Measurements from ENCODE around the gene MAGOH.

DNA sequence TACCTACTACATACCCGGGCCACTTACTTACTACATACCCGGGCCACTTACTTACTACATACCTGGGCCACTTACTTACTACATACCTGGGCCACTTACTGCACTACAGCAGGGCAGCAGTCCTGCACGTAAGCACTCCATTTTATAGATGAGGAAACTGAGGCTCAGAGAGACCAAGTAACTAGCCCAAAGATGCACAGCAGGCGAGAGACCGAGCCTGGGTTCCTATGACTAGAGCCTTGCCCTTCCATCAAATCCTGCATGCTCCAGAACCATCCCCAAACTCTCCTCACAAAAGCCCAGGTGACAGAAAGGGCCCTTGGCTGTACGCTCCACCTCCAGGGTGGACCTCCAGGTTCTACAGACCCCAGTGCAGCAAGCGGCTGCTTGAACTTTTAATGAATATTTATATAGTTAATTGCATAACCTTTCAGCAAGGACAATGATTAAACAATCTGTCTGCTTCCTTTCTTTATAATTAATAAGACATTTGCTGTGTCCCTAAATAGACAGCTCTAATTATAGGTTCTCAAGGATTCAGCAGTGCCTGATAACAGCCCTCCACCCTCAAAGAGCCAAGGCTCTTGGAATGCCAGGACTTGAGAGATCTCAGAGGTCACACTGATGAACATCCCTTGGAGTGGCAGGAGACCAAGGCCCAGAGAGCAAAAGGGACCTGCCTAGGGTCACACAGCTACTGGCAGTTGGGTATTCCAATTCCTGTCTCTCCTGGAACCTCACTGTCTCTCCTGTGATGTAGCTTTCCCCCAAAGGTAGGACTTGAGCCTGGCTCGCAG is 46.1 kb upstream of the MAGOH start:
- TF ChIP-seq ZNF766 (CRISPR knock-in tag; IDR thresholded peaks at IDR 0.05; ENCODE audit: borderline replicate concordance) (no peak), ZFP82 (CRISPR knock-in tag; IDR thresholded peaks at IDR 0.05; ENCODE audit: borderline replicate concordance) (no peak), MAZ (IDR thresholded peaks at IDR 0.05; ENCODE audit: borderline replicate concordance, low read depth, low read length) (no peak), MAZ (CRISPR knock-in tag; IDR thresholded peaks at IDR 0.05; ENCODE audit: low read depth) (no peak), KAT8 (CRISPR knock-in tag; IDR thresholded peaks at IDR 0.05) (no peak)
- TF ChIP-seq, protein P1, sequence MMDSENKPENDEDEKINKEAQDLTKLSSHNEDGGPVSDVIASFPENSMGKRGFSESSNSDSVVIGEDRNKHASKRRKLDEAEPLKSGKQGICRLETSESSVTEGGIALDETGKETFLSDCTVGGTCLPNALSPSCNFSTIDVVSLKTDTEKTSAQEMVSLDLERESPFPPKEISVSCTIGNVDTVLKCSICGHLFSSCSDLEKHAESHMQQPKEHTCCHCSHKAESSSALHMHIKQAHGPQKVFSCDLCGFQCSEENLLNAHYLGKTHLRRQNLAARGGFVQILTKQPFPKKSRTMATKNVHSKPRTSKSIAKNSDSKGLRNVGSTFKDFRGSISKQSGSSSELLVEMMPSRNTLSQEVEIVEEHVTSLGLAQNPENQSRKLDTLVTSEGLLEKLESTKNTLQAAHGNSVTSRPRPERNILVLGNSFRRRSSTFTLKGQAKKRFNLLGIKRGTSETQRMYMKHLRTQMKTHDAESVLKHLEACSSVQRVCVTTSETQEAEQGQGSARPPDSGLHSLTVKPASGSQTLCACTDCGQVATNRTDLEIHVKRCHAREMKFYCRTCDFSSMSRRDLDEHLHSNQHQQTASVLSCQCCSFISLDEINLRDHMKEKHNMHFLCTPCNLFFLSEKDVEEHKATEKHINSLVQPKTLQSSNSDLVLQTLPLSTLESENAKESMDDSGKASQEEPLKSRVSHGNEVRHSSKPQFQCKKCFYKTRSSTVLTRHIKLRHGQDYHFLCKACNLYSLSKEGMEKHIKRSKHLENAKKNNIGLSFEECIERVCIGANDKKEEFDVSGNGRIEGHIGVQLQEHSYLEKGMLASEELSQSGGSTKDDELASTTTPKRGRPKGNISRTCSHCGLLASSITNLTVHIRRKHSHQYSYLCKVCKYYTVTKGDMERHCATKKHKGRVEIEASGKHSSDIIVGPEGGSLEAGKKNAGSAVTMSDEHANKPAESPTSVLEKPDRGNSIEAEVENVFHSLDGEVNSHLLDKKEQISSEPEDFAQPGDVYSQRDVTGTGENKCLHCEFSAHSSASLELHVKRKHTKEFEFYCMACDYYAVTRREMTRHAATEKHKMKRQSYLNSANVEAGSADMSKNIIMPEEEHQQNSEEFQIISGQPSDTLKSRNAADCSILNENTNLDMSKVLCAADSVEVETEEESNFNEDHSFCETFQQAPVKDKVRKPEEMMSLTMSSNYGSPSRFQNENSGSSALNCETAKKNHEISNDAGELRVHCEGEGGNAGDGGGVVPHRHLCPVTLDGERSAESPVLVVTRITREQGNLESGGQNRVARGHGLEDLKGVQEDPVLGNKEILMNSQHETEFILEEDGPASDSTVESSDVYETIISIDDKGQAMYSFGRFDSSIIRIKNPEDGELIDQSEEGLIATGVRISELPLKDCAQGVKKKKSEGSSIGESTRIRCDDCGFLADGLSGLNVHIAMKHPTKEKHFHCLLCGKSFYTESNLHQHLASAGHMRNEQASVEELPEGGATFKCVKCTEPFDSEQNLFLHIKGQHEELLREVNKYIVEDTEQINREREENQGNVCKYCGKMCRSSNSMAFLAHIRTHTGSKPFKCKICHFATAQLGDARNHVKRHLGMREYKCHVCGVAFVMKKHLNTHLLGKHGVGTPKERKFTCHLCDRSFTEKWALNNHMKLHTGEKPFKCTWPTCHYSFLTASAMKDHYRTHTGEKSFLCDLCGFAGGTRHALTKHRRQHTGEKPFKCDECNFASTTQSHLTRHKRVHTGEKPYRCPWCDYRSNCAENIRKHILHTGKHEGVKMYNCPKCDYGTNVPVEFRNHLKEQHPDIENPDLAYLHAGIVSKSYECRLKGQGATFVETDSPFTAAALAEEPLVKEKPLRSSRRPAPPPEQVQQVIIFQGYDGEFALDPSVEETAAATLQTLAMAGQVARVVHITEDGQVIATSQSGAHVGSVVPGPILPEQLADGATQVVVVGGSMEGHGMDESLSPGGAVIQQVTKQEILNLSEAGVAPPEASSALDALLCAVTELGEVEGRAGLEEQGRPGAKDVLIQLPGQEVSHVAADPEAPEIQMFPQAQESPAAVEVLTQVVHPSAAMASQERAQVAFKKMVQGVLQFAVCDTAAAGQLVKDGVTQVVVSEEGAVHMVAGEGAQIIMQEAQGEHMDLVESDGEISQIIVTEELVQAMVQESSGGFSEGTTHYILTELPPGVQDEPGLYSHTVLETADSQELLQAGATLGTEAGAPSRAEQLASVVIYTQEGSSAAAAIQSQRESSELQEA (CRISPR knock-in tag; IDR thresholded peaks at IDR 0.05; ENCODE audit: not compliant biosample characterization): no peak
- TF ChIP-seq, protein P2, sequence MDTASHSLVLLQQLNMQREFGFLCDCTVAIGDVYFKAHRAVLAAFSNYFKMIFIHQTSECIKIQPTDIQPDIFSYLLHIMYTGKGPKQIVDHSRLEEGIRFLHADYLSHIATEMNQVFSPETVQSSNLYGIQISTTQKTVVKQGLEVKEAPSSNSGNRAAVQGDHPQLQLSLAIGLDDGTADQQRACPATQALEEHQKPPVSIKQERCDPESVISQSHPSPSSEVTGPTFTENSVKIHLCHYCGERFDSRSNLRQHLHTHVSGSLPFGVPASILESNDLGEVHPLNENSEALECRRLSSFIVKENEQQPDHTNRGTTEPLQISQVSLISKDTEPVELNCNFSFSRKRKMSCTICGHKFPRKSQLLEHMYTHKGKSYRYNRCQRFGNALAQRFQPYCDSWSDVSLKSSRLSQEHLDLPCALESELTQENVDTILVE (CRISPR knock-in tag; IDR thresholded peaks at IDR 0.05): no peak
- TF ChIP-seq, protein P3, sequence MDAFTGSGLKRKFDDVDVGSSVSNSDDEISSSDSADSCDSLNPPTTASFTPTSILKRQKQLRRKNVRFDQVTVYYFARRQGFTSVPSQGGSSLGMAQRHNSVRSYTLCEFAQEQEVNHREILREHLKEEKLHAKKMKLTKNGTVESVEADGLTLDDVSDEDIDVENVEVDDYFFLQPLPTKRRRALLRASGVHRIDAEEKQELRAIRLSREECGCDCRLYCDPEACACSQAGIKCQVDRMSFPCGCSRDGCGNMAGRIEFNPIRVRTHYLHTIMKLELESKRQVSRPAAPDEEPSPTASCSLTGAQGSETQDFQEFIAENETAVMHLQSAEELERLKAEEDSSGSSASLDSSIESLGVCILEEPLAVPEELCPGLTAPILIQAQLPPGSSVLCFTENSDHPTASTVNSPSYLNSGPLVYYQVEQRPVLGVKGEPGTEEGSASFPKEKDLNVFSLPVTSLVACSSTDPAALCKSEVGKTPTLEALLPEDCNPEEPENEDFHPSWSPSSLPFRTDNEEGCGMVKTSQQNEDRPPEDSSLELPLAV (CRISPR knock-in tag; conservative IDR thresholded peaks at IDR 0.05; ENCODE audit: low read depth): no peak

All from HepG2 (cell line).